ENCODE data around the gene CTNNA1.

CTNNA1 gene

GRCh38 chr5:138932171-138932810 is 179.1 kb downstream of the CTNNA1 start:
- ATAC-seq (no peak), DNase-seq (no peak)

GRCh38 chr5:138933522-138934290 is 180.5 kb downstream of the CTNNA1 start:
- ATAC-seq, result no peak
- DNase-seq, result no peak

GRCh38 chr5:138934971-138935370 is 181.7 kb downstream of the CTNNA1 start:
- ATAC-seq (no peak), DNase-seq (no peak)

GRCh38 chr5:138935466-138935865 is 182.2 kb downstream of the CTNNA1 start:
- no peak for ATAC-seq
- no peak for DNase-seq

- ATAC-seq, result no peak
- no peak for DNase-seq
These were observed 183.2 kb downstream of the CTNNA1 start for GRCh38 chr5:138936225-138936967.

- no peak for DNase-seq
- no peak for ATAC-seq
These were observed 183.7 kb downstream of the CTNNA1 start for GRCh38 chr5:138936968-138937345.

GRCh38 chr5:138937392-138938387 is 184.5 kb downstream of the CTNNA1 start:
- ATAC-seq, result no peak
- DNase-seq, result no peak

- ATAC-seq (no peak), DNase-seq (no peak)
These were observed 185.3 kb downstream of the CTNNA1 start for GRCh38 chr5:138938526-138938925.

- no peak for ATAC-seq
- no peak for DNase-seq
These were observed 188.8 kb downstream of the CTNNA1 start for GRCh38 chr5:138942066-138942465.

GRCh38 chr5:138942861-138943260 is 189.6 kb downstream of the CTNNA1 start:
- ATAC-seq, result no peak
- no peak for DNase-seq

- ATAC-seq, result no peak
- DNase-seq, result no peak
These were observed 190.5 kb downstream of the CTNNA1 start for GRCh38 chr5:138943599-138944173.

GRCh38 chr5:138944527-138945322 is 191.5 kb downstream of the CTNNA1 start:
- ATAC-seq, result no peak
- DNase-seq, result no peak

- DNase-seq, result no peak
- ATAC-seq, result no peak
These were observed 192.4 kb downstream of the CTNNA1 start for GRCh38 chr5:138945421-138946240.

GRCh38 chr5:138946241-138946623 is 193.0 kb downstream of the CTNNA1 start:
- ATAC-seq (no peak), DNase-seq (no peak)

- DNase-seq, result no peak
- ATAC-seq, result no peak
These were observed 193.8 kb downstream of the CTNNA1 start for GRCh38 chr5:138946831-138947560.

GRCh38 chr5:138947780-138948179 is 194.6 kb downstream of the CTNNA1 start:
- ATAC-seq, result no peak

GRCh38 chr5:138948471-138949222 is 195.4 kb downstream of the CTNNA1 start:
- no peak for ATAC-seq
- no peak for DNase-seq

More at GRCh38 chr5:138947780-138948179, 194.6 kb downstream of the CTNNA1 start:
- DNase-seq, result no peak

GRCh38 chr5:138949223-138949574 is 196.0 kb downstream of the CTNNA1 start:
- no peak for ATAC-seq
- no peak for DNase-seq
